HCT116 (cell line): ENCODE measurements around the gene CLPTM1L. TPM values are rescaled to one million over a fixed set of nuclear protein-coding genes. Genes with fewer than 3 reads are reported as not detected.
"Not testable (repeated sequence)": the region's sequence is repeated elsewhere in the genome, so short reads cannot be mapped to it uniquely, and the experiment has no call there.

Experiments
- ATAC-seq: fragments of 200-7000 bp; cut with Tn5 transposase; 2 replicates; pipeline ENCODE4 v1.9.1; 2020; ENCODE audit warnings: mild to moderate bottlenecking, moderate library complexity
- BruUV-seq: library from RNA; stranded (reverse); fragments of 400-500 nt; replicated peaks from 2 replicates; lab custom pipeline; 2021; lab: Mats Ljungman, UMichigan
- CTCF ChIA-PET: fragments of 300-600 bp; sonication (Branson Sonifier 250); formaldehyde crosslinking; loops from one replicate; lab custom pipeline; 2021; ENCODE audit warnings: antibody characterized with exemption; lab: Charles Lee
- POLR2A ChIA-PET: fragments of 300-600, 350-600 bp; sonication (Branson Sonifier 250); formaldehyde crosslinking; loops from one replicate; lab custom pipeline; 2021; ENCODE audit warnings: antibody characterized with exemption; lab: Charles Lee
- RAD21 ChIA-PET, 2 experiments: fragments of 300-600 bp; sonication (Branson Sonifier 250); formaldehyde crosslinking; loops; one replicate each; lab custom pipeline; 2023; ENCODE audit warnings: low total read pairs in 2 of 2; ENCODE audit not compliant: uncharacterized antibody in 2 of 2, unreplicated experiment in 2 of 2, low non-redundant PET in 1 of 2; lab: Charles Lee
- DNase-seq: peaks from one replicate; pipeline ENCODE4 v3.0.0-alpha.2; 2010; ENCODE audit warnings: low read depth, low spot score
- H2AFZ ChIP-seq: fragments of 200-600 bp; shearing (Covaris generic), sonication (generic); 2 replicates; pipeline ENCODE4 v1.6.1; 2017; ENCODE audit warnings: low read depth, mixed run types, mixed read lengths, antibody characterized with exemption, low read length; ENCODE audit not compliant: poor library complexity, severe bottlenecking
- H3K27ac ChIP-seq: 2 replicates; pipeline ENCODE4 v1.5.1; 2012; ENCODE audit warnings: low read depth, low read length
- H3K27me3 ChIP-seq: fragments of 200-600 bp; sonication (generic); 2 replicates; pipeline ENCODE4 v1.6.1; 2016; ENCODE audit warnings: mixed run types, low read length, mixed read lengths; ENCODE audit not compliant: insufficient read depth
- H3K36me3 ChIP-seq, 2 experiments: fragments of 200-500 bp in 1 of 2; fragments of 200-600 bp in 1 of 2; sonication (Bioruptor generic) in 1 of 2; sonication (generic) in 1 of 2; 2 replicates each; pipeline versions ENCODE4 v1.5.1 to v1.6.1; 2014 to 2016; ENCODE audit warnings: low read length in 2 of 2, inconsistent platforms in 1 of 2, mixed read lengths in 1 of 2, mixed run types in 1 of 2; ENCODE audit not compliant: insufficient read depth in 2 of 2, control insufficient read depth in 1 of 2
- H3K4me1 ChIP-seq, 2 experiments: fragments of 200-600 bp in 1 of 2; sonication (generic) in 1 of 2; 2 replicates each; pipeline versions ENCODE4 v1.5.1 to v1.6.1; 2012 to 2017; ENCODE audit warnings: low read length in 2 of 2, inconsistent platforms in 1 of 2, mild to moderate bottlenecking in 1 of 2, mixed read lengths in 1 of 2, mixed run types in 1 of 2, moderate library complexity in 1 of 2; ENCODE audit not compliant: insufficient read depth in 2 of 2, control insufficient read depth in 1 of 2
- H3K4me2 ChIP-seq: fragments of 200-600 bp; sonication (generic); 2 replicates; pipeline ENCODE4 v1.6.1; 2017; ENCODE audit warnings: mixed run types, low read length, mixed read lengths
- H3K4me3 ChIP-seq, 2 experiments: fragments of 200-600 bp in 1 of 2; sonication (generic) in 1 of 2; replicated peaks in 1 of 2; 2 replicates each; pipeline ENCODE4 v1.5.1; 2011 to 2016; ENCODE audit warnings: low read length in 2 of 2, control low read depth in 1 of 2, low read depth in 1 of 2, mild to moderate bottlenecking in 1 of 2, mixed read lengths in 1 of 2, mixed run types in 1 of 2
- H3K79me2 ChIP-seq: fragments of 200-600 bp; sonication (generic); 2 replicates; pipeline ENCODE4 v1.6.1; 2017; ENCODE audit warnings: mild to moderate bottlenecking, mixed run types, low read length, moderate library complexity, mixed read lengths; ENCODE audit not compliant: insufficient read depth
- H3K9ac ChIP-seq: fragments of 200-600 bp; sonication (generic); 2 replicates; pipeline ENCODE4 v1.6.1; 2016; ENCODE audit warnings: low read length, mixed read lengths
- H3K9me2 ChIP-seq: fragments of 200-600 bp; sonication (generic), shearing (Covaris generic); 2 replicates; pipeline ENCODE4 v1.6.1; 2017; ENCODE audit warnings: mixed run types, mild to moderate bottlenecking, moderate library complexity; ENCODE audit not compliant: insufficient read depth
- H3K9me3 ChIP-seq, 2 experiments: fragments of 200-500 bp in 1 of 2; fragments of 200-600 bp in 1 of 2; sonication (Bioruptor generic) in 1 of 2; sonication (generic) in 1 of 2; 2 replicates each; pipeline ENCODE4 v1.6.1; 2014 to 2017; ENCODE audit warnings: low read length in 2 of 2, mixed read lengths in 2 of 2, inconsistent platforms in 1 of 2, low read depth in 1 of 2, mild to moderate bottlenecking in 1 of 2, mixed run types in 1 of 2, moderate library complexity in 1 of 2; ENCODE audit not compliant: control insufficient read depth in 1 of 2, insufficient read depth in 1 of 2
- H4K20me1 ChIP-seq: fragments of 200-600 bp; sonication (generic), shearing (Covaris generic); 2 replicates; pipeline ENCODE4 v1.6.1; 2017; ENCODE audit warnings: mixed run types, mild to moderate bottlenecking, moderate library complexity; ENCODE audit not compliant: insufficient read depth
- CEBPB ChIP-seq: IDR thresholded peaks from 2 replicates; pipeline ENCODE4 v1.6.1; 2012; ENCODE audit warnings: low read depth
- EGR1 ChIP-seq: IDR thresholded peaks from 2 replicates; pipeline ENCODE4 v1.6.1; 2012; ENCODE audit warnings: low read depth
- EZH2phosphoT487 ChIP-seq: fragments of 200-600 bp; IDR thresholded peaks from 2 replicates; pipeline ENCODE4 v1.6.1; 2018; ENCODE audit warnings: antibody characterized with exemption, borderline replicate concordance
- POLR2A ChIP-seq: IDR thresholded peaks from 2 replicates; pipeline ENCODE4 v1.7.0; 2011; ENCODE audit warnings: borderline replicate concordance; ENCODE audit not compliant: insufficient read depth, insufficient read length; ENCODE audit errors: extremely low read depth
- SP1 ChIP-seq: IDR thresholded peaks from 2 replicates; pipeline ENCODE4 v1.6.1; 2012; ENCODE audit warnings: low read depth
- intact Hi-C: fragments of 100-400 bp; cut with micrococcal nuclease; formaldehyde crosslinking; loops from 2 replicates; pipeline ENCODE4 v1.10.0; 2022
- total RNA-seq: library from RNA; stranded (reverse); gene quantifications from one replicate; pipeline ENCODE4 v1.2.1, GENCODE V29; 2021; ENCODE audit not compliant: unreplicated experiment
- TF ChIP-seq, protein P1 (sequence below): IDR thresholded peaks from 2 replicates; pipeline ENCODE4 v1.6.1; 2011; ENCODE audit warnings: mild to moderate bottlenecking, low read length, moderate library complexity; ENCODE audit not compliant: insufficient replicate concordance; ENCODE audit errors: extremely low read depth
- TF ChIP-seq, protein P2 (sequence below): IDR thresholded peaks from 2 replicates; pipeline ENCODE4 v1.6.1; 2012

The CLPTM1L gene
- total RNA-seq, 1 experiment from 2014 or later = 98.4 TPM

DNA sequence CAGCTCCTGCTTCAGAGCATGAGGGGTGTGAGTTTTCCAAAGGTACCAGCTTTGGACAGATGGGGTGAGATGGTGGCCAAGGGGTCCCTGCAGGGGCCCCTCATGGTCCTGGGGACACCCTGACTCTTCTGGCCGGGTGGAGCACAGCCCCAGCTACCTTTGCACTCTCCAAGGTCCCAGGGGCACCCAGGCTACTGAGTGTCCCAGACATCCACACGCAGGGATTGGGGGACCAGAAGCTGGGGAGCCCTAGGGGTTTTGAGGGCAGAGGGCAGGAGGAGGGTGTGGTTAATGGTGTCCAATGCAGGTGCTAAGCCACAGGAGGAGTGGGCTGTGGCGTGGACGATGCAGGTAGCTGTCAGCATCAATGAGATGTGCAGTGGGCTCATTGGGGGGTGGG lies 16.0 kb upstream of the CLPTM1L start:
- H4K20me1 ChIP-seq = no peaks in the 10 kb centered on the region
- no peak overlapping the region for H3K4me2 ChIP-seq
- H3K79me2 ChIP-seq = no peaks in the 10 kb centered on the region
- RAD21 ChIA-PET = no interaction called here
- ATAC-seq = no peak
- POLR2A ChIA-PET = no interaction called here
- H3K27me3 ChIP-seq = peaks cover 22% of the 10 kb centered on the region; the same call in 1 of the 2 replicates
- intact Hi-C loops = no loop called here
- no peak for DNase-seq
- no peaks in the 10 kb centered on the region for H3K9me3 ChIP-seq
- BruUV-seq = no TSS peak
- CTCF ChIA-PET = no interaction called here
- H3K36me3 ChIP-seq = no peaks in the 10 kb centered on the region
- H3K27ac ChIP-seq = no peak overlapping the region
- no peaks in the 10 kb centered on the region for H3K9me2 ChIP-seq
- H2AFZ ChIP-seq = no peak overlapping the region
- no peak overlapping the region for H3K9ac ChIP-seq
- TF ChIP-seq EGR1 = no peak
- no peak overlapping the region for H3K4me3 ChIP-seq
- no peaks in the 10 kb centered on the region for H3K4me1 ChIP-seq

DNA sequence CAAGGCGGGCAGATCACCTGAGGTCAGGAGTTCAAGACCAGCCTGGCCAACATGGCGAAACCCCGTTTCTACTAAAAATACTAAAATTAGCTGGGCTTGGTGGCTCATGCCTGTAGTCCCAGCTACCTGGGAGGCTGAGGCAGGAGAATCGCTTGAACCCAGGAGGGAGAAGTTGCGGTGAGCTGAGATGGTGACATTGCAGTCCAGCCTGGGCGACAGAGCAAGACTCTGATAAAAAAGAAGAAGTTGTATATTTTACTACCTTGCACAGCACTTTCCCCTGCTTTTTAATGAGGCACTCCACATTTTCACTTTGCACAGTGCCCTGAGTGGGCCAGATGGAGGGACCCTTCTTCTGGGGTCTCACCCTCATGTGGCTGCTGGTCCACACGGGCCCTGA lies 15.5 kb upstream of the CLPTM1L start:
- H3K4me2 ChIP-seq, H3K36me3 ChIP-seq, intact Hi-C loops, H2AFZ ChIP-seq, H3K79me2 ChIP-seq, H3K9ac ChIP-seq, CTCF ChIA-PET, H3K4me3 ChIP-seq, H3K9me3 ChIP-seq, H3K9me2 ChIP-seq, H4K20me1 ChIP-seq, H3K4me1 ChIP-seq, BruUV-seq, RAD21 ChIA-PET, H3K27ac ChIP-seq, ATAC-seq, DNase-seq: not testable (repeated sequence)
- peaks cover 22% of the 10 kb centered on the region; the same call in 1 of the 2 replicates for H3K27me3 ChIP-seq
- POLR2A ChIA-PET = interaction anchor here (0.6 kb wide), 1 partner anchor 919 kb away, joined by 3 read pairs; no protein-coding TSS in a partner anchor

DNA sequence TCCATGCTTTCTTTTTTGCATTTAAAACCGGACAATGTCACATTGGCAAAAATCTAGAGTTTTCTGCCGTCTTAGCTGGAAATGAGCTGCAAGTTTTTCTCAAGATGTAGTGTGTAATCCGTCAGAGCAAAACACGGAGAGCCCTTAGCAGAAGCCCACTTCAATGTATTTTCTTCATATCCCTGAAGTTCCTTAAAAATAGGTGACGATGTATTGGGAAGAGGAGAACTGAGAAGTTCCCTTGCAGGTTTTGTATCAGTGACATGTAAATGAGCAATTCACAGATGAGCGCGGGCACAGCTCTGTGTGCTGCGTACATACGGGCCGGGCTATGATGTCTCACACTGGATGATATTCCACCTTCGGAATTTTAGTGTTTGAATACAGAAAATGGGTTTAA lies 14.8 kb upstream of the CLPTM1L start:
- no peaks in the 10 kb centered on the region for H3K9me2 ChIP-seq
- no TSS peak for BruUV-seq
- H4K20me1 ChIP-seq = no peaks in the 10 kb centered on the region
- no peak for TF ChIP-seq CEBPB
- TF ChIP-seq EZH2phosphoT487 = no peak
- TF ChIP-seq POLR2A = no peak
- TF ChIP-seq SP1 = no peak
- TF ChIP-seq, protein P1, sequence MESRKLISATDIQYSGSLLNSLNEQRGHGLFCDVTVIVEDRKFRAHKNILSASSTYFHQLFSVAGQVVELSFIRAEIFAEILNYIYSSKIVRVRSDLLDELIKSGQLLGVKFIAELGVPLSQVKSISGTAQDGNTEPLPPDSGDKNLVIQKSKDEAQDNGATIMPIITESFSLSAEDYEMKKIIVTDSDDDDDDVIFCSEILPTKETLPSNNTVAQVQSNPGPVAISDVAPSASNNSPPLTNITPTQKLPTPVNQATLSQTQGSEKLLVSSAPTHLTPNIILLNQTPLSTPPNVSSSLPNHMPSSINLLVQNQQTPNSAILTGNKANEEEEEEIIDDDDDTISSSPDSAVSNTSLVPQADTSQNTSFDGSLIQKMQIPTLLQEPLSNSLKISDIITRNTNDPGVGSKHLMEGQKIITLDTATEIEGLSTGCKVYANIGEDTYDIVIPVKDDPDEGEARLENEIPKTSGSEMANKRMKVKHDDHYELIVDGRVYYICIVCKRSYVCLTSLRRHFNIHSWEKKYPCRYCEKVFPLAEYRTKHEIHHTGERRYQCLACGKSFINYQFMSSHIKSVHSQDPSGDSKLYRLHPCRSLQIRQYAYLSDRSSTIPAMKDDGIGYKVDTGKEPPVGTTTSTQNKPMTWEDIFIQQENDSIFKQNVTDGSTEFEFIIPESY = no peak
- TF ChIP-seq, protein P2, sequence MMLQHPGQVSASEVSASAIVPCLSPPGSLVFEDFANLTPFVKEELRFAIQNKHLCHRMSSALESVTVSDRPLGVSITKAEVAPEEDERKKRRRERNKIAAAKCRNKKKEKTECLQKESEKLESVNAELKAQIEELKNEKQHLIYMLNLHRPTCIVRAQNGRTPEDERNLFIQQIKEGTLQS = no peak
- POLR2A ChIA-PET = no interaction called here
- no peaks in the 10 kb centered on the region for H3K9me3 ChIP-seq
- H3K79me2 ChIP-seq = no peaks in the 10 kb centered on the region
- ATAC-seq = no peak
- no peak overlapping the region for H2AFZ ChIP-seq
- H3K4me1 ChIP-seq = no peaks in the 10 kb centered on the region
- H3K27me3 ChIP-seq = peaks cover 19% of the 10 kb centered on the region; the same call in 1 of the 2 replicates
- no peaks in the 10 kb centered on the region for H3K36me3 ChIP-seq
- RAD21 ChIA-PET = no interaction called here
- H3K9ac ChIP-seq = no peak overlapping the region
- H3K4me3 ChIP-seq = no peak overlapping the region
- H3K27ac ChIP-seq = no peak overlapping the region
- intact Hi-C loops = no loop called here
- DNase-seq = no peak
- no peak overlapping the region for H3K4me2 ChIP-seq
- CTCF ChIA-PET = no interaction called here
